ENCODE results near the gene MAML3.

MAML3 gene

DNA sequence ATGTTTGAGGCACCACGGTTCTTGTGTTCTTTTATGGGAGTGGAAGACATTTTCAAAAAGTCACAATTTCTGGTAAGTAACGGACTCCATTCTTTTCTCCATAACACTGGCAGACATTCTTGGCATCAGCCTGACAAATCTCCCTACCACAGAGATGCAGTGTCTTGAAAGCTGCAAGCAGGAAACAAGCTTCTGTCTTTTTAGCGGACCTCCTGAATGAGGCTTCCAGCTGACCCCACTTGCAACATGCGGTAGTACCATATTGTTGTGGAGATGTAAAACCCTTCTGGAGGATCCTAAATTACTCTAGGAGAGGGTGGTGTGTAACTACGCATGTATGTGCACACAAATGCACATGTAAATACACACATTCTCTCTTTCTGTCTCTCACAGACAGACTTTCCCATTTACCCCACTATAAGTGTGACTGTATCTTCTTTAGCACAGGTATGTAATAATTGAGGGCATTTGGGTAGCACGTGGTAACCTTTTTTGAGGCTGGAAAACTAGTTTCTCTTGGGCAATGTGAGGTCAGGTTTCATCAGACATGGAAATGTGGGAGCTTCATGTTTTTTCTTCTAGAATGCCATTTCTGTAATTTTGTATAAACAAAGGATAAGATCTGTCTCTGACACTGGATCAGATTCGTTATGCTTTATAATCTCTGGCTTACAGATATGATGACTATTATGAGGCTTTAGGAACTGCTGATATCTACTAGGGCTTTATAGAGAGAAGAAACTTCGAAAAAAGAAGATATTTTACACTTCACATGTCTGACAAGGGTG, 358.3 kb downstream of the MAML3 start:
- DNase-seq: no peak

DNA sequence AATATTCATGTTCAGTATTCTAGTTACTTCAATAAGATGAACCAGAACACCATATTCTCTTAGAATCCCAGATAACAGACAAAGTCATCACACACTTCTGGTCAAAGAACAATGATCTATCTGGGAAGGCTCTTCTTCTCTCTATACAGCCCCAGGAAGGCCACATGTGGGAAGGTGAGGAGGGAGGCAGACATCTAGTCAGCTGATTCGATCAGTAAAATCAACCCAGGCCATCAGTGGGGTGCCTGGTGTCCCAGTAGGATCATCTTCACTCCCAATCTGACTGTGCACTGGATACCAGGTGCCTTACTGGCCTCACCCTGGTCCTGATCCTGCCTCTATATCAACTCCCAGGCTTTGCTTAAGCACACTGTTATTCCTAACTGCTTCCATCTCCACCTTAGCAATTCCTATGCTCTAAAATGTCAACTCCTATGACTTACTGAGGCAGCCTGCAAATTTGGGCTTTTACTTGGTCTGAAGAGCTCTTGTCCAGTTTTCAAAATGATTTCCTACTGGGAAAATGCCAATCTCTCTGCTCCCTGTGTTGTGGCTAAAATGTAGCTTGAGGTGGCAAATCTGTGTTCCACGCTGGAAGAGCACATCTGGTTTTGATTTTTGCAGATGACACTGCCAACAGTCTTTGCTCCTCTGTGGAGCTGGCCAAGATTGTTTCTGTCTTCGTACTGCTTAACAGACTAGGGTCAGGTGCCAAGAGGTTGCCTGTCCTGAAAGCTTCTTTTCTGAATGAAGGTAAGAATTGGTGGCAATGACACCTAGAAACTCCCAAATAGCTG, 359.6 kb downstream of the MAML3 start:
- DNase-seq: no peak

DNA sequence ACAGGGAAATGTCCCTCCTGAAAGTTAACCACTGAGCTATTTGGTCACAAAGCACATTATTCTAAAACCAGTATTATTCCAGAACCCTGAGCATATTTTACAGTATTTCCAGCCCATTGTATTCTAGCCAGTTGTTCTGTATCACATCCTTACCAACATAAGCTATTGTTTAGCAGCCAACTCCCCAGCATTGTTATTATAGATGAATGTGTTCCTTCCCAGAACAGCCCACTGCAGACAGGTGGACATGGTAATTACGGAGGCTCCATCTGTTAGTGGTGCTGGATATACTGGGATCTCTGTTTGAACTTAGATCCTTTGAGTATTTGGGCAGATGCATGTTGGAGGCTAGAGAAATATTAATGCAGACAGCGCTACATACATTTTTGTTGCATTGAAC, 362.3 kb downstream of the MAML3 start:
- no peak for DNase-seq

DNA sequence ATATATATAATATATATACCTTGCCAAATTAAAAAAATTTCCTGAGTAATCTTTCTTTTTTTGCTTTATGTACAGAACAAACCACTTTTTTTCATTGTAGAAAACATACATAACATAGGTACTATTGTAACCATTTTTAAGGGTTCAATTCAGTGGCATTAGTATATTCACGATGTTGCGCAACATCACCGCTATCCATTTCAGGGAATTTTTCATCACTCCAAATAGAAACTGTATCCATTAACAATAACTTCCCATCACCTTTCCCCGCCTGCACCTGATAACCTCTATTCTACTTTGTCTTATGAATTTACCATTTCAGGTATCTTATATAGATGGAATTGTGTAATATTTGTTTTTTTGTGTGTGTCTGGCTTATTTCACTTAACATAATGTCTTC, 363.7 kb downstream of the MAML3 start:
- no peak for DNase-seq

- DNase-seq: no peak
Observed at GRCh38 chr4:139789096-139789654, 364.8 kb downstream of the MAML3 start.

DNA sequence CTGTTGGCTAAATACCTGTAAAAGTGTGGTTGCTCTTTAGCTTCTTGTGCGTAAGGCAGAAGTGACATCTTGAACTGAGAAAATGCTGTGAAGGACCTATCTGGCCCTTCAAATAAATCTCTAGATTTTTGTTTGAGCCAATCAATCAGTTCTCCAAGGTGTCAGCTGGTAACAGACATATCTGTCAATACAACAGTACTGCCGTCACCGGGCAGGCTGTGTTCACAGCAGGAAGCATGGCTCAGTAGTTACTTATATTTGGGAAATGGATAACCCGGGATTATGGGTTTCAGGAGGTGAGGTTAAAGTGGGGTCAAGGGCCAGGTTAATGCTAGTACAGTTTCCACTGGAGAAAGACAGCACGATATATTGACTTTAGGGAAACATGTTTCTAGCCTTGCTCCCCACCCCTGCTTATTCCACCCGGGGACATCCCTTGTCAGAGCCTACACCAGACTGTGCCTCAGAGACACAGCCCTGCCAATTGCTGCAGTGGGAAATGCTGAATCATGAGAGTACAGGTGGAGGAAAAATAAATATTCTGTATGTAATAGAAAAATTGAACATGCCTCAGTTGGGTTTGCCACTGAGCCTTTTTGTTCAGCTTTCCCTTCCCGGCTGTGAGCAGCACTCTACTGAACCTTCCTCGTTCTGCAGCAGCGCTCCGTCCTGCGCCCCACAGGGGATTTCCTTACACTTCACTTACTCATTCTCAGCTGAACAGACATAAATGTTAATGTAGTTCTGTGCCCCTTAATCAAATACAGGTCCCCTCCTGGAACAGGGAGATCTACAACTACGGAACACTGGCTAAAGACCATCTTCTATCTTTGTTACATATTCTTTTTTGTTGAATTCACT, 367.3 kb downstream of the MAML3 start:
- no peak for DNase-seq

- peak in 5 of 58 donors; percentile 3 to 49 (median 19) for DNase-seq
Observed at GRCh38 chr4:139785356-139785755, 368.6 kb downstream of the MAML3 start.

DNA sequence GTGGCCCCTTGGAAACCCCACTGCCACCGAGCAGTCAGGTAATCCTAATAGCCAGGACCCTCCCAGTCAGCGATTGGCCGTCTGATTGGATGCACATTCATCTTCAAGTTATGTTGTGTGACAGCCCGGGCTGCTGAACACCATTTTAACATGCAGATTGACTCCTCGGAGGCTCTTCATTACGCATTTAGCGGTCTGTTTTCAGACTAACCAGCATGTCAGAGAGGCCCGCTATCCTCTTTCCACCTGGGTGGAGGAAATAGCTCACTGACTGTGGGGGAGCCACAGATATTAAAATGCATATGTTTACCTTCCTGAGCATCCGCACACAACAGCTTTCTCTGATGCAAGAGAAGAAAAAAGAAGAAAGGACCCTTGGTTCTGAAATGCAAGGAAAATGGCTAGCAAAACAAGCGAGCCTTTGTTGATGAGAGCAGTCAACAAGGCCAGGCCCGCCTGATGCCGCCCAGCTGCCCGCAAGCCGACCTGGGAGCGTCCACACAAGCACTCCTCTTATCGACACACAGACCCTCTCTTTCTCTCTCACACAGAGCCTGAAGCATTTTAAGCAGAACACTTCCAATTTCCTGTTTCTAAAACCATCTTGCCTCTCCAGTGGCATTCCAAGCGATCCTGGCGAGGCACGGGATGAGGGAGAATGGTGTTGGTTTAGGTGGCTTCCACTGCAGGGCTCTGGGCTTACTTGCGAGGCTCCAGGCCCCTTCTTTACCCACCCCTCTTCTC, 370.1 kb downstream of the MAML3 start:
- DNase-seq: peak in 37 of 58 donors; percentile 4 to 57 (median 33)

DNA sequence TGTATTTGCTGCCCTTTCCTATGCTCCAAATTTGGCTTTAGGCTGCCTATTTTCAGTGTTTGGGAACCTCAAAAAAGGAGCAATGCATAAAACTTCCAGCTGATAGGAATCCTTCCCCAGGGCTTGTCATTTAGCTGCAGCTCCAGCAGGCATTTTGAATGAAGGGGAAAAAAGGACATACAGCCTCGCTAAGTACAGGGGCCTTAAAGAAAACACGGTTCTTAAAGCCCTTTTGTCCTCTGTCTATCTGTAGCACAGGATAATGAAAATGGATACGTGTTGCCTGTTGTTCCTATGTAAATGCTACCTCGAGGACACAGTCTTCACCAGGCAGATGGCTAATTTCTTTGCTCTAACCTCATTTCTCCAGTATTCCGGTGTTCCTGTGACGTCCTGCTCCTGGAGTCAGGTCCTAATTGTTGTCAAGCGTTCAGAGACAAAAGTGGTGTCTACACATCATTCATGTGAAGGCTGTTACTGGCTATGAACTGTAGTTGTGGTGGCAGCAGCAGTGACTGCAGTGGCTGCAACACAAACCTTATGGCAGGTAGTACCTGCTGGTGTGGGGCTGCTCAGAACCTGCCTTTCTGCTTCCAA, 371.0 kb downstream of the MAML3 start:
- DNase-seq: no peak

- DNase-seq: no peak
Observed at GRCh38 chr4:139781066-139781465, 372.9 kb downstream of the MAML3 start.

- no peak for DNase-seq
Observed at GRCh38 chr4:139779691-139780090, 374.3 kb downstream of the MAML3 start.

GRCh38 chr4:139777757-139778156, 376.2 kb downstream of the MAML3 start:
- no peak for DNase-seq

DNA sequence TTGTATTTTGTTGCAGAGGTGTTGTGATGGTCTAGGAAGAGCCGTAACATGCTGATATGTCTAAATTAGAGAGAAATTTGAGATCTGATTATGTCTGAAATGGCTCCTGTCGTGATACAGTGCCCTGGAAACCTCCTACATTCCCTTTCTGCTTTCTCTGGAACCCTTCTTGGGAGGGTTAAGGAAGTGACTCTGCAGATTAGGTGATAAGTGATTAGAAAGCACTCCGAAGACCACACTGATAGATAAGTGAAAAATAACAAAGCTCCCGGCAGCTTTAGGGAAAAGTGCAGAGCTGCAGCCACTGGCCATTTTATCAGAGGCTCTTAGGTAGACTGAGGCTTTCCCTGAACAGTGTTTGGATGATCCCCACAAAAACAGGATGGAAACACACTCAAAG, 377.7 kb downstream of the MAML3 start:
- no peak for DNase-seq

- DNase-seq: no peak
Observed at GRCh38 chr4:139774759-139775487, 379.1 kb downstream of the MAML3 start.

DNA sequence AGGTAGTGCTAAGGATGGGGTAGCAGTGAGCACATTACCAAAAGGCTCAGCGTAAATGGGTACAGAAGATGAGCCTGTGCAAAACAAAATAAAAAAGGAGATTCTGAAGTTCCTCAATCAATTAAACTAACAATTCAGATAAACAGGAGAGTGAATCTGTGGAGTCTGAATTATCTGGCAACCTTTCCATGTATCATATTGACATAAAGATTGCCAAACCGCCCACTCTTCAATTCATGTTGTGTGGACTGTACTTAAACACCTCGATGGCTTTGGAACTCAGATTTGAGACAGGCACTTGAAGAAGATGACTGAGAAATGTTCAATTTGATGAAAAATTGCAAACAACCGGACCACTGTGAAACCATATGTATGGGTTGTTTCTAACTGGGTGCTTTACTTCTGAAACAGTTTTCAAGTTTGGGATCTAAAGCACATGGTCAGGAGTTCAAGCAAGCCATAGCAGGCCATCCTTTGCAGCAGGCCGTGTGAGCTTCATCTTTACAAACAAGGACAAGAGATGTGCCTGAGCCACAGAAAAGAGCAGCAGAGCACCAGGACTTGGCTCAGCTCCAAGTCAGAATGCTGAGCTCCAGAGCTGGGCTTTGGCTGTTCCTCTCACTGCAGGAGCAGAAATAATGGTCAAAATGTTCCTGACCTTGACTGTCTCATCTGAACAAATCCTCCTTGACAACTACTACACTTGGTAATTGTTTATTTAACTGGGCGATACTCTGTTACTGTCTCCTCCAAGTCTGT, 380.2 kb downstream of the MAML3 start:
- DNase-seq: no peak

DNA sequence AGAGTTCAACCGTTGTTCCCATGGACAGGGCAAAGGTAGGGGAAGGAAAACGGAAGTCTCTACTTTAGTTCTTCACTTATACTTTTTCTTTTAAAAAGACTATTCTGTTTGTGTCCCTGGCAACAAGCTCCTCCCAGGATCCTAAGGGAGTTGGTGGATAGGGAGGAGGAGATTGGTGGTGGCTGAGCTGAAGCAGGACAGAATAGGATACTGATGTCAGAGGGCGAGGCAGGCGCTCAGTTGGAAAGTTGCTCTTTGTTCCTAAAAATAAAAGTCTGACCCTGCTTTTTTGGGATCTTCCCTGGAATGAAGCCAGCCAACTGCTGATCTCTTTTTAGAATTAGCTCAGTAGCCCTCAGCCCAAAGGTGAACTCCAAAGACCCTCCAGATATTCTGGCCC, 383.6 kb downstream of the MAML3 start:
- no peak for DNase-seq

DNA sequence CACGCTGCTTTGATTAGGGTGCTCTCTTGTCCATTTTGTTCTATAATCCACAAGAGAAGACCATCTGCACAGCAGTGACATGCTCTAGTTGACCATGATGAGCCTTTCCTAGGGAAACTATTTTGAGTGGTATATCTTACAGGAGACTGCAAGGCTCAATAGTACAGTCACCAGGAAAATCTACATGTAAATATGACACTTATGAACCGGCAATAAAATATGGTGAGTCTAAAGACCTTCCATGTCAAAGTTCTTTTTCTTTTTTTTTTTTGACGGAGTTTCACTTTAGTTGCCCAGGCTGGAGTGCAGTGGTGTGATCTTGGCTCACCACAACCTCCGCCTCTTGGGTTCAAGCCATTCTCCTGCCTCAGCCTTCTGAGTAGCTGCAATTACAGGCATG, 384.6 kb downstream of the MAML3 start:
- DNase-seq: no peak

GRCh38 chr4:139768896-139769295, 385.1 kb downstream of the MAML3 start:
- no peak for DNase-seq

GRCh38 chr4:139768366-139768765, 385.6 kb downstream of the MAML3 start:
- DNase-seq: no peak
